GM13976 (cell line): ENCODE measurements around the gene SDHAF1.
"Not testable (repeated sequence)": the region's sequence is repeated elsewhere in the genome, so short reads cannot be mapped to it uniquely, and the experiment has no call there.

Source experiments
- DNase-seq: peaks from one replicate; pipeline ENCODE4 v3.0.0; 2012; ENCODE audit warnings: low spot score
- CTCF ChIP-seq: IDR thresholded peaks from 2 replicates; pipeline ENCODE4 v1.5.1; 2012; ENCODE audit warnings: borderline replicate concordance, mild to moderate bottlenecking; ENCODE audit not compliant: insufficient read depth; ENCODE audit errors: extremely low read depth, missing control alignments, control extremely low read depth
- in situ Hi-C: fragments of 300-500 bp; cut with MboI; formaldehyde crosslinking; loops from one replicate; pipeline ENCODE4 v1.12.0; 2022; ENCODE audit warnings: low sequenced_read_pairs, mixed read lengths, inconsistent platforms; ENCODE audit not compliant: unreplicated experiment

SDHAF1 gene

GRCh38 chr19:35977446-35978222 lies 17.4 kb upstream of the SDHAF1 start:
- TF ChIP-seq CTCF = peak; percentile 22
- DNase-seq = no peak
- in situ Hi-C loops = no loop called here

GRCh38 chr19:35978271-35978670 lies 16.7 kb upstream of the SDHAF1 start:
- TF ChIP-seq CTCF = no peak
- no peak for DNase-seq
- in situ Hi-C loops = no loop called here

GRCh38 chr19:35978832-35979365 lies 16.1 kb upstream of the SDHAF1 start:
- no peak for DNase-seq
- no peak for TF ChIP-seq CTCF
- in situ Hi-C loops = no loop called here

GRCh38 chr19:35980997-35981396 lies 14.0 kb upstream of the SDHAF1 start:
- DNase-seq, in situ Hi-C loops: not testable (repeated sequence)

- no peak for TF ChIP-seq CTCF
- DNase-seq = no peak
- in situ Hi-C loops = no loop called here
These were observed 11.8 kb upstream of the SDHAF1 start for GRCh38 chr19:35983177-35983576.

- in situ Hi-C loops = no loop called here
- DNase-seq = no peak
- no peak for TF ChIP-seq CTCF
These were observed 8.9 kb upstream of the SDHAF1 start for GRCh38 chr19:35986111-35986510.

GRCh38 chr19:35986664-35987570 lies 8.1 kb upstream of the SDHAF1 start:
- DNase-seq = peak; percentile 64
- in situ Hi-C loops = no loop called here
- no peak for TF ChIP-seq CTCF
